CD1c-positive myeloid dendritic cell (primary cell): ENCODE measurements around the gene PLXDC1.

Experiments
- DNase-seq: peaks from one replicate; pipeline ENCODE4 v3.0.0-alpha.2; 2016; ENCODE audit errors: extremely low spot score

Gene PLXDC1

GRCh38 chr17:39014044-39014794 lies 137.2 kb downstream of the PLXDC1 start:
- peak; percentile 45 for DNase-seq
